Uterus (tissue), 2 donors: ENCODE results near the gene HEXIM1.

Experiments
- POLR2A ChIP-seq, 2 donors: fragments of 450-650 bp; IDR thresholded peaks; one replicate each; pipeline ENCODE4 v1.6.1; 2016; ENCODE audit warnings: antibody characterized with exemption in 2 of 2, mild to moderate bottlenecking in 1 of 2, moderate library complexity in 1 of 2
- TF ChIP-seq, protein P1 (sequence below), 4 experiments: fragments of 200-600 bp in 2 of 4; fragments of 450-650 bp in 2 of 4; sonication (generic) in 2 of 4; IDR thresholded peaks; one replicate each; pipeline ENCODE4 v1.5.1; 2016 to 2019; ENCODE audit warnings: antibody characterized with exemption in 4 of 4, mild to moderate bottlenecking in 2 of 4, moderate library complexity in 1 of 4

DNA sequence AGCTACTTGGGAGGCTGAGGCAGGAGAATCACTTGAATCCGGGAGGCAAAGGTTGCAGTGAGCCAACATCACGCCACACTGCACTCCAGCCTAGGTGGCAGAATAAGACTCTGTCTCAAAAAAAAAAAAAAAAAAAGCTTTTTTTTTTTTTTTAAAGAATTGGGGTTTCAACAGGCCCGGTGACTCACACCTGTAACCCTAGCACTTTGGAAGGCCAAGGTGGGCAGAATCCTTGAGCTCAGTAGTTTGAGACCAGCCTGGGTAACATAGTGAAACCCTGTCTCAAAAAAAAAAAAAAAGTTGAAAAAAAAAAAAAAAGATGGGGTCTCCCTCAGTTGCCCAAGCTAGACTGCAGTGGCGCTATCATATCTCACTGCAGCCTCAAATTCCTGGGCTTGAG is 6.8 kb downstream of the HEXIM1 start:
- TF ChIP-seq POLR2A (IDR thresholded peaks at IDR 0.05): no peak
- TF ChIP-seq, protein P1, sequence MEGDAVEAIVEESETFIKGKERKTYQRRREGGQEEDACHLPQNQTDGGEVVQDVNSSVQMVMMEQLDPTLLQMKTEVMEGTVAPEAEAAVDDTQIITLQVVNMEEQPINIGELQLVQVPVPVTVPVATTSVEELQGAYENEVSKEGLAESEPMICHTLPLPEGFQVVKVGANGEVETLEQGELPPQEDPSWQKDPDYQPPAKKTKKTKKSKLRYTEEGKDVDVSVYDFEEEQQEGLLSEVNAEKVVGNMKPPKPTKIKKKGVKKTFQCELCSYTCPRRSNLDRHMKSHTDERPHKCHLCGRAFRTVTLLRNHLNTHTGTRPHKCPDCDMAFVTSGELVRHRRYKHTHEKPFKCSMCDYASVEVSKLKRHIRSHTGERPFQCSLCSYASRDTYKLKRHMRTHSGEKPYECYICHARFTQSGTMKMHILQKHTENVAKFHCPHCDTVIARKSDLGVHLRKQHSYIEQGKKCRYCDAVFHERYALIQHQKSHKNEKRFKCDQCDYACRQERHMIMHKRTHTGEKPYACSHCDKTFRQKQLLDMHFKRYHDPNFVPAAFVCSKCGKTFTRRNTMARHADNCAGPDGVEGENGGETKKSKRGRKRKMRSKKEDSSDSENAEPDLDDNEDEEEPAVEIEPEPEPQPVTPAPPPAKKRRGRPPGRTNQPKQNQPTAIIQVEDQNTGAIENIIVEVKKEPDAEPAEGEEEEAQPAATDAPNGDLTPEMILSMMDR (IDR thresholded peaks at IDR 0.05): no peak
